ENCODE measurements around the gene CALHM5.

Gene CALHM5

DNA sequence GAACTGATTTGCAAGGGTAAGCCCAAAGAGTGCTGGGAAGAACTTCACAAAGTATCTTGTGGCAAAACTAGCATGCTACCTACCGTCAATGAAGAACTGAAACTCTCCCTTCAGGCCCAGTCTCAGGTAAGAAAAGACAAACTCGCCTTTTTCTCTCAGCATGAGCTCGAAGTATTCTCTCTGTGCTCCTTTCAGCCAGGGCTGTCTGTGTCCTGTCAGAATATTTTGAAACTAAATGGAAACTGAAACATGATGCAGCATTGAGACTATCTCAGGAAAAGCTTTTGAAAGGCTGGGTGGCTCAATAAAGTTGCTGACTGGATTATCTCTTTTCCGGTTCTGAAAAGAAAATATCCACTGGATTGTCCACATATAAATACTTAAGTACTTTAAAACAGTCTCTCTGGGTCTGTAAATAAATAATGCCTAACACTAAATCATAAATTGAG lies 696 bp downstream of the CALHM5 start:
- DNase-seq = no peak

DNA sequence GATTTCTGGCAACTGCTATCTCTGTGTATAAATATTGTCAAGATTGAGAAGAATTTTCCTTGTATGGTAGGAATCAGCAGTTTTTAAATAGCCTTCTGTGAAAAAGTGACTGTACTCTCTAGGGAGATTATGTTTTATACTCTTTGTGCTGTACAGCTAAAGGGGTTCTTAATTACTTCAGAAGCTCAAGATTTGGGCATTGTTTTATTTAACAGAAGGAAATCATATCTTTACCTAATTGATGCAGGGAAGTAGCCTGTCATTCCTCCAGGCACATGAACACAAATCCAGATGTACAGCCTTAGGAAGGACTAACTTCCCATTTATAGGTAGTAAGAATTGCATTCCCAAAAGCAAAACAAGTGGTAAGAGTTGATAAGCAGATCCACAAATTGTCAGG lies 1.3 kb downstream of the CALHM5 start:
- DNase-seq = no peak

DNA sequence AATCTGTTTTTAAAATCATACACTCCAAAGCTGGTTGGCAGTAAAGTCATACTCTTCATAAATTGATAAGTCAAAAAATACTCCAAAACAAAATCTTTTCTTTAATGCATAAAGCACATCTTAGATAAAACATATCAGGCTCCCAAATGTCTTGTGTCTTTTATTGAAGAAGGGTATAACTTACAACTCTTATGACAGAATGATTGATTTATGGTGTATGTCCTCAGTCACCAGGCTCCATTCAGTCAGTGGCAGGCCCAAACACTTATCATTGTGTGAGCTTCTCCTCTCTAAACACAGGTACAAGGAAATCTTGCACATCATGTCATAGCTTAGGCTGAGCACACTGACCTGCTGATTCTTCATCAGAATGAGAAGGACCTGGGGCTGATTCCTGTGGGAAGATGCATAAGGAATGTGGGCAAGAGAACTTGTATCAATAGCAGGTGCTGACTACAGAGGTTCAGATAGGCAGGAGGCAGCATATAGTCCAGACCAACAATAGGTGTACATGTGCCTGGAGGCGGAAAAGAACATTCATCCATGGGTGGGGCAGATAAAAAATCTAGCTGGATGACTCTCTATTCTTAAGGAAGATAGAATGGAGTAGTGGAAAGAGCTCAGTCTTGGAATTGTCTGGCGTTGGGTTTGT lies 1.9 kb downstream of the CALHM5 start:
- no peak for DNase-seq

DNA sequence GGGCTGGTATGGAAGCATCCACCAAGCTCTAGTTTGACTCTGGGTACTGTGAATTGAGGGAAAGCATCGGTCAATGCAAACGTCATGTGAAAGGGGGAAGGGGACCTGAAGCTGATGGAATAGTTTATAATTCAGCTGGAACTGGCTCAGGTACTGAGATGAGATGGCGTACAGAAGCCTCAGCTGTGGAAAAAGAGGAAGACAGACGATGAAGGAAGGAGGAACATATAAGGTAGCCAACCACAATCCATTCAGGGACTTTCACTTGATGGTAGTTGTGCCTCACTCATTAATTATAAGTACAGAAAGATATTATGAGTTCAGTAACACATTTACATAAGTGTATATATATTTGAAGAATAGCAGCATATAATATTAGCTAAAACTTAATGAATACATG lies 2.7 kb downstream of the CALHM5 start:
- no peak for DNase-seq

DNA sequence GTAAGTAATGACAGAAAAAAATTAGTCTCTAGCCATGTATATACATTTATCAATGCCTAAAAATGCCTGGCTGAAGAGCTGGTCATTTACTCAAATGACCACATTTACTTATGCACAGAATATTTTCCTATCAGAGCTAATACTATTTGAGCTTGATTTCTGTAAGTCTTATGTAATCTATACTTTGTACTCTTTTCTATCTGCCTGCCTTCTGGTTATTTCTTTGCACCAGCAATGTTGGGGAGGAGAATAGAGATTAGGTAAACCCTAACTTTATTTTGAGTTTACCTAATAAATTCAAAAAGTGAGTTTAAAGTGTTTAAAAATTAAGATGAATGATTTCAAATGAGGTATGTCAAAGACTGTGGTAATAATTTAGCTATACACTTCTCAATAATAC lies 3.7 kb downstream of the CALHM5 start:
- no peak for DNase-seq

DNA sequence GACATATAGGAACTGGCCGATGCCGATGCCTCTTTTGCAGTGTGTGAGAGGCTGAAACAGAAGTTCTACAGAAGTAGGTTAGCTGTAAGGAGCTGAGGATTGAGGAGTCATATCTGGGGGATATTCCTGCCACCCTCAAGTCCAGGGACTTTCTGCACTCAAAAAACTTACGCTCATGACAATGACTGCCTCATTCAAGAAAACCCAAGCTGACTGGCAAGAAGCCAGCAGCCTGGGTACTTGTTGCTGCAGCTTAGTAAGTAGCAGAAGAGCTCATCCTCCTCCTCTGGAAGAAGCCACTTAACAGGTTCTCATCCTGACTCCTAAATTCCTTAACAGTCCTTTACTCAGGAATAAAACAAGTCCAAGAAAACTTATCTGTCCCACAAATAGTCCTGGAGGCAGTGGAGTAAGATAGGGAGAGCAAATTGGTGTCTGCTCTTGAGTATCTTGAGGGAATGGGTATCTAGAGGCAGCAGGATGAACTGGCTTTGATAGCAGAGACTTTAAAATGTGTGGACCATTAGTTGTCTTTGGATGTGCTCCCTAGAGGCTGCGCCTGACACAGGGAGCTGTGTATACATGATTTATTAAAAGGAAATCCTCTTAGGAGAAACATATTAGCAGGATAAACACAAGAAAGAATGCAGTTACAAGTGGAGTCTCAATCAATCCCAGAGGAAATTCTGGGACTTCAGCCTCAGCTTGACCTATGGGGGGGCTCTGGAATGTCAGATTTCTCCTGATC lies 7.4 kb downstream of the CALHM5 start:
- DNase-seq = no peak

DNA sequence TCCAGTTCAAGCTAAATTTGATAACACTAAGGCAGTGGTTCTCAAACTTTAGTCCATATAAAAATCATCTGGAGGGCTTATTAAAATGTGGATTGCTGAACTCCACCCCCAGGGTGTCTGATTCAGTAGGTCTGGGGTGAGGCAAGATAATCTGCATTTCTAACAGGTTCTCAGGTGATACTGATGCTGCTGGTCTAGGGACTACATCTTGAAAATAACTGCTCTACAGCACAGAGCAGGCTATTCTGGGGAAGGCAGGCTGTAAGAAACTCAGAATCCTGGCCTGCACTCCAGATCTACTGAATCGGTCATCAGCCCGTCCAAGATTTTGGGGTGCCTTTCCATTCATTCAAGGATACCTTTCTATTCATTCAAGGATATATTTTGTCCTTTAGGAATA lies 11.5 kb downstream of the CALHM5 start:
- DNase-seq = no peak

DNA sequence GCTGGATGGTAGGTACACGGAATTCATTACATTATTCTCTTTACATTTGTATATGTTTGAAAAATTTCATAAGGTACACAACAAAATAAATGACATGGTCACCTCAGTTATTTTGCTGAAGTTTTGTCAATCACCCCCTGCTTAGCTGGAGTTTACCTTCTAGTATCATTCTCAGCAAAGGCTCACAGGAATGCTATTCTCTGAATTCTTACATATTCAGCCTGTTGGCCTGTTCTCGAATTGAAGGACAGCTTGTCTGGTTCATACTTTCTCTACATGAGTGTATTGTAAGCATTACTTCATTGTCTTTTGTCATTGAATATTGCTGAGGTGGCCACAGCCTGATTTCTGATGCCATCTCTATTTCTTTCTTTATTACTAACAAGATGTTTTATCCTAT lies 12.8 kb downstream of the CALHM5 start:
- DNase-seq = no peak

DNA sequence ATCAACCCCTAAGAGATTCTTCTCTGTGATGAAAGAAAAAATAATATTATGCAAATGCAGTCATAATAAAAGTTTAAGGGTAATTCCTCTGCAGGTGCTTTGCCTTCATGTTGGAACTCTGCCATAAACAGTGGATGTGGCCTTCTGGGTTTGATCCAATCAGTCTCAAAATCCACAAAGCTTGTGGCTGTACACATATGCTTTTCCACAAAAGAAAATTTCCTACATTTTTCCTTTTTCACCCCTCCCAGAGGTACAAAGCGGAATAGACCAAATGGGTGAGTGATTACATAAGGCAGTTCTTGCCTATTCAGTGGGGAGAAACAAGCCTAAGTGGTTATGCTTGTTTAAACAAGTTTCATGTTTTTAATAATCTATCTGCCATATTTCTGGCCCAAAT lies 16.7 kb downstream of the CALHM5 start:
- DNase-seq = no peak

DNA sequence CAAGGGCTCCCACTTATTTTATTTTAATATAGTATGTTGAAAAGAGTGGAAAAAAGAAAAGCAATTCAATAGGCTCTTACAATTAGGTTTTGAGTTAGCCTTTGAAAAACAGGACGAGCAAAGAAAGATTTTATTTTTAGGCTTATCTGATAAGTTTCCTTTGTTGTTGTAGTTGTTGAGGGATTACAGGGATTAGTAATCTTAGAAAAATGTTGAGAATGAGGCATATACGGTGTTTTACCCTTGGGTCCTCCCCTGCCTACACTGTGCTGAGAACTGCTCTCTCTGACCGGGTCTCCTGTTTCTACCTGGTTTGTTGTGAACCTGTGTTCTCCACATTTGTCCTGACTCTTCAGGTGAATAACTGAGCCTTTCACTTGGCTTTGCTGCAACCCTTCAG lies 17.3 kb downstream of the CALHM5 start:
- no peak for DNase-seq

DNA sequence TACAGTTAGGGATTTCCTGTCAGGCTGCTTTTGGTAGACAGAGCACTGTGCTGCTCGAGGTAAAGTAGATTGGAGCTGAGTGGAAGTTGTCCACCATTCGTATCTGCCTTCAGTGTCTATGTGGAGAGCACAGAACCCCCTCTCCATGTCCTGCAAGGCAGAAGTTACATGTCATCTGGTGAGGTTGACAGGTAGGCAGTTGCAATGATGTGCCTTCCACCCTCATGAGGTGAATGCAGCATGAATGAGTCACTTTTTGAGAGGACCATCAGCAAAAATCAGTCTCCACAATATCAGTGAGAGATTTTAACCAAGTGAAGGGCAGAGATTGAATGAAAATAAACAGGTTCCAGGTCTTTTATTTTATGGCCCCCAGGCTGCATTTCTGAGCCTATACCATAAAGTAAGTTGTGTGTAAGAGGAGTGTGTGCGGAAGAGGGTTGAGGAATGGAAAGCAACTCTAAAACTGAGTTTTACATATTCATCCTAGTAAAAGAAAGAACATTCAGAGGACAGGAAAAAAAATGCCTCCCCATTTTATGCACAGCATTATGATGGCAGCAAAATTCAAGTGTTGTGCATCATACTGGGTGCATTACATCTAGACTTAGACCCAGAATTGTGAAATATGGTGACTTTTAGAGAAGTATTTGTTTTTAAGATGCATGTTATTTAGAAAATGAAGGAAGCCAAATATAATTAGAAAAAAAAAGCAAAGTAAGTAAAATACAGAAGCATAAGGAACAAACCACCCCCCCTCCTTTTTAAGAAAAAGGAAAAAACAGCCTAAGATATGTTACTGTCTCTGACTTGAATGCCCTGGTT lies 18.2 kb downstream of the CALHM5 start:
- DNase-seq = no peak

DNA sequence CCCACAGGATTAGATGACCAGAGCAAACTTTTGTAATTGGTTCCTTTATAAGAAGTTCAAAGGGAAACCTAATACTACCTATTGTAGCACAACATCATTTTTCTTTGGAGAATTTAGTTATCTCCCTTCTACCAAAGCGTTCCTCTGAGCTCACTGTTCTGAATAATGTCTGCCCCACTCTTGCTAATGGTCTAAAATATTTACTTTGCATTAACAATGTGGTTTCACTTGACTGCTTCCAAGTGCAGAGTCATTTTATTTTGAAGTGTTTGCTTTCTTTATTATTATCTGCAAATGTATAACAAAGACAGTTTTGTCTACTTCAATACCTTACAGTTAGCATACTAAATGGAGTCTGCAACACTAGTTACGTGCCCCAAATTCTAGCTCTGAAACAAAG lies 19.0 kb downstream of the CALHM5 start:
- no peak for DNase-seq

DNA sequence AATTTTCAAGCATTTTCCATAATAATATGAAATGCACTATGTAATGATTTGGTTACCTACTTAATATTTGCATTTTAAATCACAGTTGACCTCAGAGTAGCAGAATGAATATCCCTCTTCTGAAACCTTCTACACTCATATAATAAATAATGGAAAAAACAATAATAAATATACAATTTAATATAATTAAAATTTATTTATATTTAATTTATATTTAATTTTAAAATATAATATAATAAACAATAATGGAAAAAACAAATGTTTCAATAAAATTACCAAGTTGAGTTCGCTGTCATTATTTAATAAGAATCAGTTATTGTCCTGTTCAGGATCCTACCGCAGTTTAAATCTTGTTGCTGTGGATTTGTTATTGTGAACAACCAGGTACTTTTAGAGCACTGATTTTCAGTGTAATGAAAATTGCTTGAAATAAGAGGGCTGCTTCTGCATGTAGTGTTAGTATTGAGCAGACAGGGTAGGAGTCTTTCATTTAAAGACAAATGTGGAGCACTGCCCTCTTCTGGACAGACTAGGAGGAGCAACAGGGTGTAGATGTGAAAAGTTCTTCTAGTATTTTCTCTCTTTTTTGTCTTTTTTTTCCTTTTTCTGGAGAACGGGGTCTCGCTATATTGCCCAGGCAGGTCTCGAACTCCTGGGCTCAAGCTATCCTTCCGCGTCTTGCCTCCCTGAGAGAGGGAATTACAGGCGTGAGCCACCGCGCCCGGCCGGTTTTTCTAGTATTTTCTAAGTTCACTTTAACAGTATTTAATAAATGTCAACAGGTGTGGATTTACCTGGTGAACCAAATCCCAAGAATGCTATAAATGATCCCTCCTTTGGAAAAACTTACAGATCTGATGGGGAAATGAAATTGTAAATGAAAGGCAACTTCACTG lies 20.5 kb downstream of the CALHM5 start:
- peak; percentile 63 for DNase-seq

DNA sequence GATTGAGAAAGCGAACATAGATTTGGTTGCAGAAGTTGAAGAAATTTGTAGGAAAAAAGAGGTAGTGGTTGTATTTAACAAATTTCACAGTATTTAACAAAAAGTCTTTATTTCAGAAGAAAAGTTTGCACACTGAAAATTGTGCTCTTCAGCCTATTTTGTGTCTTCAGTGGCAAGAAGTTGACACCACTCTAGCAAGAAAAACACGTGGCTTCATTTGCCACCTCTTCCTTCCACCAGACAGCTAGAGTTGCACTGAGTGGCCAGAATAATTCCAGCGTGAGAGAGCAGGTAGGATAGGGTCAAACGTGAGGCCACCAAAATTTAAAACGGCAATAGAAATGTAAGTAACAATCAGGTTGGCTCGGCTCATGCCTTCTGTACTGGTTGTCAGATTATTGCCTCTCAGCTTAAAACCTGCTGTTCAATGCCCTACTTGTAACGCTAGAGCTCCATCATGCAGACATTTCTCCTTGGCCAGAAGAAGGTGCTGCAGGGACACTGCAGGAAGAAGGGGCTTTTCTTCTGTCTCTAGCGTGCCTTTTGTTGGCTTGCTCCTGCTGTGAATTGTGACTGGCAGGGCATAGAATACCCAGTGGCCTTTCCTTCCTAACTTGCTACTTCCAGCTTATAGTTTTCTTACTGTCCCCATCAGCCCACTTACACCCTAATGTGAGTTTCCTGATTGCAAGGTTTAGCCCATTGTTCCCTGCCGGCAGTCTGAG lies 22.0 kb downstream of the CALHM5 start:
- no peak for DNase-seq

DNA sequence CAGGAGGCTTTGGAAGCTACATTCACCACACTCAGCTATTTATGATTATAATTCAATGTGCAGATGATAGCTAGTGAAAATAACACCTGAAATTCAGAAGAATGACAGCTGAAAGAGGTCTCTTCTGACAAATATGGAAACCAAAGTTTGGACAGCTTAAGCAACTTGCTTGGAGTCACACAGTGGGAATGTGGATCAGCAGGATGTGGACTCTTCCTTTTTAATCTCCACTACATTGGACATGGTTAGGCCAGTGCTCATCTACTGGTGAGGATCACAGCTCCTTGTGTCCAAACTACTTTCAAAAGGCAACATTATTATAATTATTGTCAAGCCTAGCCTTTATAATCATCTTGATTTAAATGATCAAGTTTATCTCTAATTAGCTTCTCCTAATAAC lies 23.7 kb downstream of the CALHM5 start:
- DNase-seq = no peak

DNA sequence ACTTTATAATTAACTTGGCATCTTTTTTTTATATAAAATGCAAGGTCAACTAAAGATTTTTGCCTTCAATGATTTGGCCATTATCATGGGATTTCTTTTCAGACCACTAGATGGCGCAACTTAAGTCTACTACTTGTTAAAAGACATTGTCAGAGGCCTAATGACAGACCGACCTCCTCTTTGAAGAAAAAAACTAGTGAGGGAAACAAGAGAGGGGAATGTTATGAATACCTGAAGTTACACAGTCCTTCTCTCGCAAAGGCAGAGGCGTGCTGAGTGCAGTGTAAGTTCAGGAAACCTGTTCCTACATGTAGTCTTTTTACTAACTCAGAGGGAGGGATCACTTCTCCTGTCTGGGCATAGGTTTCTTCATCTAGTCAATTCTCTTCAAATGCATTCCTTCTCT lies 24.8 kb downstream of the CALHM5 start:
- no peak for DNase-seq

DNA sequence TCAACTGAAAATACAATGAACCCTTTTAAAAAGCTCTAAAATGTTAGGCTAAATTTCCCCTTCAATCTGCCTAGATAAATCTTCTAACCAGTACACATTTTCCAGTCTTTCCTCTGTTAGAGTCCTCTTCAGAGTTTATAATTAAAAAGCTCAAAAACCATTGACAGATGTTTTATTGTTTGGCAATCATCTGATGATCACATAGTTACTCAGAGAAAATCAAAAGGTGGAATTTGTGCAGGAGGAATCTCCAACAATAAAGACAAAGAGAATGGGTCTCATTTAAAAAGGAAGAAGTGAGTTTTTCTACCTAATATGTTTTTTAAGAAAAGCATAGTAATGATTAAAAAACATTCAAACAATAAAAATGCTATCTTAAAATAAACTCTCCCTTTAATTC lies 31.0 kb downstream of the CALHM5 start:
- DNase-seq = no peak

DNA sequence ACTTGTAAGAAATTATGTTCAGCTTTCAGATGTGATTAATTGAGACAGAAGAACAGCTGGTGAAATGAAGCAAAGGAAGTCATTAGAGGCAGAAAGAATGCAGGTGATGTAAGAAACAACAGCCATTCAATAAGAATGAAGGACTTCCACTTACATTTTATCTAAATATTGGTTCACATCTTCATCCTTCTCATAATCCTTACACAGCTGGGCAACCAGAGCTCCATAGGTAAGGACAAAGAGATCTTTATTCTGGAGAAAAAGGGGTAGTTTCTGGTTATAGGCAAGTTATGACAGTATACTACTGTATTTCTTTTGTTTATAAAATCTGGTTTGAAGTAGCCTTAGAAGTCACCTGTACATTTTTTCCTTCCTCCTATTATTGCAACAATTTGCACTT lies 31.7 kb downstream of the CALHM5 start:
- no peak for DNase-seq

DNA sequence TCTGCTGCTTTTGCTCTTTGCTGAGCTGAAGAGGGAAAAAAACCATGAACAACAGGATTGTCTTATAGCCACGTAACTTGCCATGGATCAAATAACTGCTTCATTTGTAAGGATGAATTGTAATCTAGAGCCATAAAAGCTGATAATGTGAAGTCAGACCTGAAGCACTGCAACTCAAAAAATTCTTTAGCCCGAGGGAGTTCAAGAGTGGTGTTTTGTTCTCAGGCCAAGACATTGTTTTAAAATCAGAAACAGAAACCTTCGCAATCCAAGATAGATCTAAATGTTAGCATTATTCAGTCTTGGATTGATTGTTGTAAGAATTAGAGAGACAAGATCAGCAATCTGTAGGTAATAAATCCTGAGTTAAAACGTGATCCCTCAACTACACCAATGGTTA lies 34.2 kb downstream of the CALHM5 start, which contains the start of gene TRAPPC3L:
Gene TRAPPC3L, minus strand, starts transcription at position 34 of the 400 bp plus-strand sequence. CDS start 170 bp downstream, outside the sequence.
- no peak for DNase-seq

DNA sequence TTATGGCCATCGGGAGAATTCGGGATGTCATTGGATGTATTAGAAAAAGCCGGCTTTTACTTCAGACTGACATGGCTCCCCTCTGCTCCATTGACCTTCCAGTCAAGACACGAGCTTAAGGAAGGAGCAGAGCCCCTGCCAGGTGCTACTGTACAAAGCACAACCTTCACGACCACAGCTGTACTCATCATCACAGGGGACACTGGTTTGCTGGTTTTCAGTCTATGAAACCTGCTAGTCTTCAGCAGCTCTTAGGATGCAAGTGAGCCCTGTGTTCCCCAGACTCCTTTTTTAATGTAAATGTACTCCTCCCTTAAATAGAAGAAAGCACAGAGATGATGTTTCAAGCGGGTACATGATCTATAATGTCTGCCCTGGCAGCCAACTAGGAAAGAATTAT lies 35.9 kb downstream of the CALHM5 start:
- no peak for DNase-seq

DNA sequence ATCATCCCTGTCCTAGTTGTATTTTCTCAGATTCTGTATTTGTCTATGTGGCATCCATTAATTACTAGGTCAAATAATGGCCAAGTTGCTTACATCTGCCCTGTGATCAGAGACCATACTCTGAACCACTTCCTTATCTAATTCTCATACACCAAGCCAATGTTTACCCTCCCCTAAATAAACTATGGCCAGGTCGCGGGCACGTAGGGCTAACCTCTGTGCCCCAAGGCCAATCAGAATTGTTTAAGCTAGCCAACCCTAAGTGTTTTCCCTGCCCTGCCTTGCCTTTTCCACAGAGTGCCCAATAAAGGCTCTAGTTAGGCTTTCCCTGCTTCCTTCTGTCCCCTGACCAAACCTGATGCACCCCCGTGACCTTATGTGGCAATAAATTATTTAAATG lies 39.4 kb downstream of the CALHM5 start:
- DNase-seq = no peak

DNA sequence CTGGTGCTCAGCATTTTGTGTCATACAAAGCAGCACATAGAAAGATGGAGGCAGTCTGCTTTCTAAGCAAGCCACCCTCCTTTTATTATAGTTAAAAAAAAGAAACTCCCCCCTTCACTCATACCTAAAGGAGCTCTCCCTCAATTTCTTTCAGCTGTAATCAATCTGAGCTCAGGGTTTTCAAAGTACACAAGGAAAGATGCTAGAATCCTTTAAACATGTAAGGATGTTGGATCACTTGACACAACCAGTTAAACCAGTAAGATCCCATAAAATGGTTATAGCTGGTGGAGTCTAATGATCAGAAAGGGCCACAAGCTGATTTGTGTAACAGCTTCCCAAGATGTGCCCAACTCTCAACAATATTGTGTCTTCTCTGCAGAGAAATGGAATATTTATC lies 42.0 kb downstream of the CALHM5 start, which contains the start of gene CALHM4:
Gene CALHM4, plus strand, starts transcription at position 301 of the 400 bp plus-strand sequence. Its CDS starts 43 bp downstream, at position 344.
- no peak for DNase-seq

All from activated gamma-delta T cell treated with Interleukin-2 at 50 U/mL for 16 hours (primary cell).